ENCODE measurements around the gene ZNF77. TPM values are rescaled to one million over a fixed set of nuclear protein-coding genes. Genes with fewer than 3 reads are reported as not detected.

Gene ZNF77
- total and polyA plus RNA-seq, 2 experiments from 2014 or later: 2.6 to 4.7 TPM

DNA sequence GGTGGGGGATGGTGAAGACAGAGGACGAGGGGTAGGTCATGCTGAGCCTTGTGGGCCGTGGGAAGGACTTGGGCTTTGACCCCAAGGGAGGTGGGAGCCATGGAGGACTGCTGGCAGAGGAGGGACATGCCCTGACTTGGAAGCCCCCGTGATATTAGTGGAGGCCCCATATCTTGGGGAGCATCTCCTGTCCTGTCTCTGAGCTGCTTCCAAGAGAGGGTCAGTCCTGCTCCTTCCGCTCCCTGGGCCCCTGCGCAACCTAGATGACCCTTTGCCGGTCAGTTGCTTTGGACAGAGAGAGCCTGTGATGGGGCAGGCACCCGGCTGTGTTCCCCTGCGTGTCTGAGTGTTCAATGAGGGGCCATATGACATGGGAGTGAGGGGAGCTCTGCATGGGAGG lies 37.8 kb upstream of the ZNF77 start:
- Histone ChIP-seq H3K36me3 (no peaks in the 10 kb centered on the region), H3K4me1 (ENCODE audit: low read depth) (peaks cover 39% of the 10 kb centered on the region), H3K27me3 (no peaks in the 10 kb centered on the region), H3K4me3 (no peak overlapping the region), H3K27ac (peak overlapping the region; percentile 69), H3K9me3 (ENCODE audit: low read depth) (no peaks in the 10 kb centered on the region)
- DNase-seq (ENCODE audit: low read depth in 1 of 2, low spot score in 1 of 2): no peak
- TF ChIP-seq, protein P1, sequence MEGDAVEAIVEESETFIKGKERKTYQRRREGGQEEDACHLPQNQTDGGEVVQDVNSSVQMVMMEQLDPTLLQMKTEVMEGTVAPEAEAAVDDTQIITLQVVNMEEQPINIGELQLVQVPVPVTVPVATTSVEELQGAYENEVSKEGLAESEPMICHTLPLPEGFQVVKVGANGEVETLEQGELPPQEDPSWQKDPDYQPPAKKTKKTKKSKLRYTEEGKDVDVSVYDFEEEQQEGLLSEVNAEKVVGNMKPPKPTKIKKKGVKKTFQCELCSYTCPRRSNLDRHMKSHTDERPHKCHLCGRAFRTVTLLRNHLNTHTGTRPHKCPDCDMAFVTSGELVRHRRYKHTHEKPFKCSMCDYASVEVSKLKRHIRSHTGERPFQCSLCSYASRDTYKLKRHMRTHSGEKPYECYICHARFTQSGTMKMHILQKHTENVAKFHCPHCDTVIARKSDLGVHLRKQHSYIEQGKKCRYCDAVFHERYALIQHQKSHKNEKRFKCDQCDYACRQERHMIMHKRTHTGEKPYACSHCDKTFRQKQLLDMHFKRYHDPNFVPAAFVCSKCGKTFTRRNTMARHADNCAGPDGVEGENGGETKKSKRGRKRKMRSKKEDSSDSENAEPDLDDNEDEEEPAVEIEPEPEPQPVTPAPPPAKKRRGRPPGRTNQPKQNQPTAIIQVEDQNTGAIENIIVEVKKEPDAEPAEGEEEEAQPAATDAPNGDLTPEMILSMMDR (IDR thresholded peaks at IDR 0.05; ENCODE audit: low read depth, low read length): no peak

DNA sequence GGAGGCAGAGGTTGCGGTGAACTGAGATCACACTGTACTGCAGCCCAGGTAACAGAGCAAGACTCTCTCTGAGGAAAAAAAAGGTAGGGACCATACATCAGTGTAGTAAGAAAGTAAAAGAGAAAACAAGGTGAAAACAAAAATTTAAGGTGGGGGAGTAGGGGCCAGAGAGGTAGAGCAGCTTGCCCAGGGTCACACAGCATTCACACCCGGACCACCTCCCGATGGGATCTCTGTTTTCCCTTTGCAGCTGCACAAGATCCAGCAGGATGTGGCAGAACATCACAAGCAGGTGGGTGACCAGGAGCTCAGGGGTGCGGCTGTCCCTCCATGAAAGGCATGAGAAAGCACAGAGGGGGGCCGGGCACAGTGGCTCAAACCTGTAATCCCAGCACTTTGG lies 37.1 kb upstream of the ZNF77 start:
- H3K27me3 ChIP-seq: no peaks in the 10 kb centered on the region
- H3K4me3 ChIP-seq: no peak overlapping the region
- peaks cover 32% of the 10 kb centered on the region for H3K4me1 ChIP-seq (ENCODE audit: low read depth)
- TF ChIP-seq, protein P1 (IDR thresholded peaks at IDR 0.05; ENCODE audit: low read depth, low read length): no peak
- H3K36me3 ChIP-seq: no peaks in the 10 kb centered on the region
- no peak for DNase-seq (ENCODE audit: low read depth in 1 of 2, low spot score in 1 of 2)
- no peak overlapping the region for H3K27ac ChIP-seq
- H3K9me3 ChIP-seq (ENCODE audit: low read depth): no peaks in the 10 kb centered on the region

DNA sequence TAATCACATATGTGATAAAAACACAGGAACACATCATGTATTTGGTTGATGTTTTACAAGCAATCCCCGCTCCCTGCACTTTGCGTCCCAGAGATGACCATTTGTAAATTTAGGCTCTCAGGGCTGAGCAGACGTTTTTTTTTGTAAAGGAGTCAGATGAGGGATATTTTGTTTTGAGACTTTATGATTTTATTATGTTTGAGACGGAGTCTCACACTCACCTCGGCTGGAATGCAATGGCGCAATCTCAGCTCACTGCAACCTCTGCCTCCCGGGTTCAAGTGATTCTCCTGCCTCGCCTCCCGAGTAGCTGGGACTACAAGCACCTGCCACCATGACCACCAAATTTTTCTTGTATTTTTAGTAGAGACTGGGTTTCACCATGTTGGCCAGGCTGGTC lies 34.0 kb upstream of the ZNF77 start:
- Histone ChIP-seq H3K27me3 (no peaks in the 10 kb centered on the region), H3K36me3 (no peaks in the 10 kb centered on the region), H3K4me1 (ENCODE audit: low read depth) (peaks cover 29% of the 10 kb centered on the region), H3K4me3 (no peak overlapping the region), H3K27ac (peak overlapping the region; percentile 53), H3K9me3 (ENCODE audit: low read depth) (no peaks in the 10 kb centered on the region)
- DNase-seq (ENCODE audit: low read depth in 1 of 2, low spot score in 1 of 2): no peak
- TF ChIP-seq, protein P1 (IDR thresholded peaks at IDR 0.05; ENCODE audit: low read depth, low read length): no peak

DNA sequence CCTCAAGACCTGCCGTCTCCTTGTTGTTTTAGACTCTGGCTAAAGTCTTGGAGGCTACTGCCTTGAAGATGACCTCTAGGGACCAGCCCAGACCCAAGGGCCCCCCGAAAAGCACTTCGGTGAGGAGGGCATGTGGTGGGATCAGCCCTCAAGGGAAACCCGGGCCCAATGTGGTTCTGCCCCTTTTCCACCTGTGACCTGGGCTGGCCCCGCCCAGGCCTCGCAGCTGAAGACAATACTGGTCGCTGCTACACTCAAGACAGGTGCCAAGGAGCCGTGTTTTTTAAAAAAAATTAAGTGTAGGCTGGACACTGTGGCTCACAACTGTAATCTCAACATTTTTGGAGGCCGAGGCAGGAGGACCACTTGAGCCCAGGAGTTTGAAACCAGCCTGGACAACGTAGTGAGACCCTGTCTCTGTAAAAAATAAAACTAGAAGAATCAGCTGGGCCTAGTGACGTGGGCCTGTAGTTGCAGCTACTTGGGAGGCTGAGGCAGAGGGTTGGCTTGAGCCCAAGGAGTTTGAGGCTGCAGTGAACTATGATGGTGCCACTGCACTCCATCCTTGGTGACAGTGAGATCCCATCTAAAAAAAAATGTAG lies 33.5 kb upstream of the ZNF77 start:
- peak overlapping the region; percentile 19 for H3K4me3 ChIP-seq
- TF ChIP-seq, protein P1 (IDR thresholded peaks at IDR 0.05; ENCODE audit: low read depth, low read length): no peak
- H3K27ac ChIP-seq: peak overlapping the region; percentile 53
- H3K9me3 ChIP-seq (ENCODE audit: low read depth): no peaks in the 10 kb centered on the region
- H3K36me3 ChIP-seq: no peaks in the 10 kb centered on the region
- peaks cover 25% of the 10 kb centered on the region for H3K4me1 ChIP-seq (ENCODE audit: low read depth)
- no peak for DNase-seq (ENCODE audit: low read depth in 1 of 2, low spot score in 1 of 2)
- no peaks in the 10 kb centered on the region for H3K27me3 ChIP-seq

DNA sequence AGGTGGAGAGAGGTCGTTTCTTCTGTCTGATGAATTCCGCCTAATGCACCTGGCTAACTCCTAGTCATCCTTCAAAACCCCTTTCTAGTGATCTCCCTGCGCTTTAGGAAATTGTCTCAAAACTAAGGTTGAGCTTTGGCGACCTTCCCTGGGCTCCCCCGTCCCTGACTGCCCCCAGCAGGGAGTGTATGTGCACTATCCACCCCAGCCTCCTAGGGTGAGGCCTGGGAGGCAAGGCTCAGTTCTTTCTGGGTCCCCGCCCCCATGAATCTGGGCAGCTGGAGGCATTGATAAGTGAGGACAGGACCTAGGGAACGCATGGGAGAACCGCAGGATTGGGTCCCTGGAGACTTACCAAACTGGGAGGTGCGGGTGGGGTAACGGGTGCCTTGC lies 33.0 kb upstream of the ZNF77 start:
- no peaks in the 10 kb centered on the region for H3K27me3 ChIP-seq
- TF ChIP-seq, protein P1 (IDR thresholded peaks at IDR 0.05; ENCODE audit: low read depth, low read length): no peak
- H3K27ac ChIP-seq: peak overlapping the region; percentile 53
- peak overlapping the region; percentile 19 for H3K4me3 ChIP-seq
- peaks cover 20% of the 10 kb centered on the region for H3K4me1 ChIP-seq (ENCODE audit: low read depth)
- no peaks in the 10 kb centered on the region for H3K9me3 ChIP-seq (ENCODE audit: low read depth)
- no peaks in the 10 kb centered on the region for H3K36me3 ChIP-seq
- DNase-seq (ENCODE audit: low read depth in 1 of 2, low spot score in 1 of 2): no peak

Data from cardiac muscle cell (in vitro differentiated cells and primary cell).